COLO668 (cell line): ENCODE measurements around the gene TRIM5.
"Not testable (repeated sequence)": the region's sequence is repeated elsewhere in the genome, so short reads cannot be mapped to it uniquely, and the experiment has no call there.

Experiments
- DNase-seq: peaks from one replicate; lab custom pipeline; 2025; ENCODE audit not compliant: unreplicated experiment; lab: John Stamatoyannopoulos, UW

The TRIM5 gene

GRCh38 chr11:5689551-5689983 lies 4.7 kb upstream of the TRIM5 start, which contains the start of gene TRIM22:
Gene TRIM22 (plus strand): TSS chr11:5689790. CDS start chr11:5696233, 6,443 bp downstream.
- DNase-seq: no peak

GRCh38 chr11:5688482-5688881 lies 3.6 kb upstream of the TRIM5 start:
- DNase-seq: no peak

DNA sequence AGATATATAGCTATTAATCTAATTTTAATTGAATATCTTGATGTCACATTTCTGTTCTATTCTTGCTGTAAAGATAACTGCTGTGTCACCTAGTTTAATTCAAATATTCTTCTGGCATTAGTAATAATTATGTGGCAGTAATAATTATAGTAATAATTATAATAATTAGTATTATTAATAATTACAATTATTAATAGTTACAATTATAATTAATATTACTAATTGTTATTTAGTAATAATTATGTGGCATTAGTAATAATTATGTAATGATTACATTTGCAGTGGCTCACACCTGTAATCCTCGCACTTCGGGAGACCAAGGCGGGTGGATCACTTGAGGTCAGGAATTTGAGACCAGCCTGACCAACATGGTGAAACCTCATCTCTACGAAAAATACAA lies 1.6 kb upstream of the TRIM5 start:
- DNase-seq: no peak

DNA sequence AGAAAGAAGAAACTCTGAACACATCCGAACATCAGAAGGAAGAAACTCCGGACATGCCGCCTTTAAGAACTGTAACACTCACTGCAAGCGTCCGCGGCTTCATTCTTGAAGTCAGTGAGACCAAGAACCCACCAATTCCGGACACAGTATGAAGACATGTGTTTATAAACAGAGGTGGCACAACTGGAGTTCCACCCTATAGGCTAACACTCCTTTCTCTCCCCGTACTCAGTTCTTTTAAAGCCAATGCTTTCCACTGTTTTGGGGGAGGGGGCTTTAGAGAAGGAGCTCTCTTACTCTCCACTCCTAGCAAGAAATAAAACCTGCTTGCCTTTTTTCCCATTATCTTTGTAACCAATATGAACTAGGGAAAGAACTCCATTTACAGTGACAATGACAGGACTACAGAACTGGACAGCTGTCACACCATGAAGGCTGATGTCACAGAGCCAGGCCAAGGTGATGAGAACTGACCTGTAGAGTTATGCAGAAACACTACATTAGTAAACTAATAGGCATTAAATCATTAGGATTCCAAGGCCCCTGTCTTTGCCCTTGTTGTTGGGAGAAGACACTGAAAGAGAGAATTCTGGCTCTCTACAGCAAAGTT lies 733 bp downstream of the TRIM5 start:
- no peak for DNase-seq

- not testable (repeated sequence) for DNase-seq
Observed at GRCh38 chr11:5683620-5684019, 1.3 kb downstream of the TRIM5 start.

- DNase-seq: not testable (repeated sequence)
Observed at GRCh38 chr11:5682890-5683441, 1.9 kb downstream of the TRIM5 start.

- no peak for DNase-seq
Observed at GRCh38 chr11:5679811-5680210, 5.1 kb downstream of the TRIM5 start.

GRCh38 chr11:5674391-5674790 lies 10.5 kb downstream of the TRIM5 start:
- DNase-seq: no peak

- DNase-seq: no peak
Observed at GRCh38 chr11:5671831-5672230, 13.0 kb downstream of the TRIM5 start.

DNA sequence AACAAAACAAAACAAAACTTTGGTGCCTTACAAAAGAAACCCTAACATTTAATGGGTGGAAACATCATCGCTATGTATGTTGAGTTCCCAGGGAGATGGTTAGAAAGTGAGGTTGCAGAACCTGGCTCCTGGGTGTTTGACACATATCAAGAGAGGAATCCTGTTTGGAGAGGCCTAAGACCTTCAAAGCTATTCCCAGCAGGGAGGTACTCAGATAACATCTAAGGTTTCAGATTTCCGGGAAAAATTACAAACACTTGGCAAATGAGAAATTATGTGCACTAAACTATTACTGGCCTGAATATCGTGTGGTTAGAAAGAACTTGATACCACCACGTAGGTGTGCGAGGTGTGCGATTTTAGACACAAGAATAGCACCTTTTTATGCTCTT lies 18.5 kb downstream of the TRIM5 start:
- no peak for DNase-seq

- no peak for DNase-seq
Observed at GRCh38 chr11:5665746-5666401, 19.0 kb downstream of the TRIM5 start.

DNA sequence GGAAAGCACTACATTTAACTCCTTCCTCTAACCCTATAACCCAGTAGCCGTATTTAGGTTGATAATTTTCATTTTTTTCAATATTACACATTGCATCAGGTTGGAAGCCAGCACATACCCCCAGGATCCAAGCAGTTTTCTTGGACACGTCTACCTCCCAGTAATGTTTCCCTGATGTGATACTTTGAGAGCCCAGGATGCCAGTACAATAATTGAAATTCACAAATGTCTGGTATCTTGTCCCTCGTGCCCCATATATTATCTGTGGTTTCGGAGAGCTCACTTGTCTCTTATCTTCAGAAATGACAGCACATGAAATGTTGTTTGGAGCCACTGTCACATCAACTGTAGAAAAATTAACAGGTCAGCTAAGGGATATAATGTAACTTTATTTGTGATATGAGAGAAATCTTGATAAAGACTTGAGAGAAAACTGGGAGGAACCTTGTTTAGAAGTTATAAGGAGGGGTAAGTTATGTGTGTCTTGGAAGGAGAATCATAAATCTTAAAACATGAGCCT lies 19.8 kb downstream of the TRIM5 start:
- no peak for DNase-seq

DNA sequence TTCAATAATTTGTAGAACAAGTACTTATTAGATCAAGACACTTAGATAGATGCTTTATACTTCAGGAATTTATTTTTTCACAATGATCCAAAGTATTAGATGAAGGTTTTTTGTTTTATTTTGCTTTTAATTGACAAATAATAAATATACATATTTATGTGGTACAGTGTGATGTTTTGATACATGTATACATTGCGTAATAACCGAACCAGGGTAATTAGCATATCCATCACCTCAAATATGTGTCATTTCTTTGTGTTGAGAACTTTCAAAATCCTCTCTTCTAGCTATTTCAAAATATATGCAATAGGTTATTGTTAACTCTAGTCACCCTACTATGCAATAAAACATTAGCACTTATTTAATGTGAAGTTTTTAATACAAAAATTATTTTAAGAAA lies 21.4 kb downstream of the TRIM5 start:
- DNase-seq: no peak

- no peak for DNase-seq
Observed at GRCh38 chr11:5658318-5658717, 26.6 kb downstream of the TRIM5 start.

DNA sequence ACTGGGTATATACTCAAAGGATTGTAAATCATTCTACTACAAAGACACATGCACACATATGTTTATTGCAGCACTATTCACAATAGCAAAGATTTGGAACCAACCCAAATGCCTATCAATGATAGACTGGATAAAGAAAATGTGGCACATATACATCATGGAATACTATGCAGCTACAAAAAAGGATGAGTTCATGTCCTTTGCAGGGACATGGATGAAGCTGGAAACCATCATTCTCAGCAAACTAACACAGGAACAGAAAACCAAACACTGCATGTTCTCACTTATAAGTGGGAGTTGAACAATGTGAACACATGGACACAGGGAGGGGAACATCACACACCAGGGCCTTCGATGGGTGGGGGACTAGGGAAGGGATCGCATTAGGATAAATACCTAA lies 27.9 kb downstream of the TRIM5 start:
- not testable (repeated sequence) for DNase-seq

GRCh38 chr11:5655474-5655873 lies 29.4 kb downstream of the TRIM5 start:
- no peak for DNase-seq

- no peak for DNase-seq
Observed at GRCh38 chr11:5646139-5646538, 38.7 kb downstream of the TRIM5 start.

GRCh38 chr11:5643585-5643984 lies 41.3 kb downstream of the TRIM5 start:
- no peak for DNase-seq

GRCh38 chr11:5639953-5640352 lies 44.9 kb downstream of the TRIM5 start:
- no peak for DNase-seq

DNA sequence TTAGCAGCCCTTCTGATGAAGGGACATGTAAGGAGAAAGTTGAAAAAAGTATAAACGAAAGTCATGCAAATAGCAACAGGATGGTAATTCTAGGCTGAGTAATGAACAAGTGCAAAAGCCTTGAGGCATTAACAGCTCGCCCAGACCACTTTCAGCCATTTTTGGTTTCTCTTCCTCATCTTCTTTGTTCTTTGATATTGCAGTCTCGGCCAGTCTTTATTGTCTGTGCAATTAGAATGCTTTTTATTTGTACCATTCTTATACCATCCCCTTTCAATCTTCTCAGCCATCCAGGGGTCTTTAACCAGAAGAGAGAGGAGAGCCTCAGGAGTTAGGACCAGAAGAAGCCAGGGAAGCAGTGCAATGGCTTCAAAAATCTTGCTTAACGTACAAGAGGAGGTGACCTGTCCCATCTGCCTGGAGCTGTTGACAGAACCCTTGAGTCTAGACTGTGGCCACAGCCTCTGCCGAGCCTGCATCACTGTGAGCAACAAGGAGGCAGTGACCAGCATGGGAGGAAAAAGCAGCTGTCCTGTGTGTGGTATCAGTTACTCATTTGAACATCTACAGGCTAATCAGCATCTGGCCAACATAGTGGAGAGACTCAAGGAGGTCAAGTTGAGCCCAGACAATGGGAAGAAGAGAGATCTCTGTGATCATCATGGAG lies 52.8 kb downstream of the TRIM5 start:
- no peak for DNase-seq

DNA sequence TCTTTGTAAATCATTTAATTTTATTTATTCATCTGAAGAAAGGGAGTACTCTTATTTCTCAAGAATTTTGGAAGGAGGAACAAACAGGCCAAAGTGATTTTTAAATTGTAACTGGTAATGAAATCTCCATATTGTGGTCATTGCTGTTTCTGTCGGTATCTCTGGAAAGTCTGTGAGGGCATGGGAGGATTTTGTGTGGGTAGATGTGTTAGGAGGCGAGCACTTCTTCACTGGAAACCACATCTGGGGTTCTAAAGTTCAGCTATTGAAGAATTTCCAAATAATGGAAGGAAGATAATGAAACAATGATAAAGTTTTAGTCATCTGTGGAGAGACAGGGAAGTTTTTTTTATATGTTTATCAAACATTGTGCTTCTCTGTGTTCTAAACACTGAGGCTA lies 53.5 kb downstream of the TRIM5 start:
- DNase-seq: no peak

DNA sequence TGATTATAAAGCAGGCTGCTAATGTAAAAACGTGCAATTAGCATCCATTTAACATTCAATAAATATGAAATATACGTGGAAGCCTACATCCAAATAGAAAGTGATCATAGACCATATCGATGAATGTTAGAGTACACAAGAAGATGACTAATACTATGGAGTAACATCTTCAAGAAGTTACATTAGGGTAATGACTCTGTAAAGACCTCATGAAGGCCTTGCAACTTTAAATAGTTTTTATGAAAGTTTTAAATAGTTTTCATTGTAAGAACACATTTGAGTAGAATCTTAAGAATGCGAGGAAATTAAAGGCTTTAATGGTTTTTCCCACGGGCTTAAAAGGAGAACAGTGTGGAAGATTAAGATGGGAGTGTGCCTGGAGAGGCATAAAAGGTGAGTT lies 58.7 kb downstream of the TRIM5 start:
- no peak for DNase-seq
